Measurements from ENCODE around the gene RAB3A.

GRCh38 chr19:18205200-18205892, 1.5 kb upstream of the RAB3A start:
- TF ChIP-seq CTCF (IDR thresholded peaks at IDR 0.05; ENCODE audit: borderline replicate concordance, extremely low read depth, low read length, poor library complexity, severe bottlenecking) (no peak), EZH2 (IDR thresholded peaks at IDR 0.05; ENCODE audit: borderline replicate concordance, low read depth, low read length, severe bottlenecking) (no peak)
